GM18526 (cell line): ENCODE results near the gene THOP1.

ENCODE experiments used
- POLR2A ChIP-seq: IDR thresholded peaks from 3 replicates; pipeline ENCODE4 v1.6.1; 2011; ENCODE audit not compliant: insufficient read length; ENCODE audit errors: extremely low read depth

THOP1 gene

GRCh38 chr19:2758601-2759313 lies 26.5 kb upstream of the THOP1 start:
- no peak for TF ChIP-seq POLR2A

DNA sequence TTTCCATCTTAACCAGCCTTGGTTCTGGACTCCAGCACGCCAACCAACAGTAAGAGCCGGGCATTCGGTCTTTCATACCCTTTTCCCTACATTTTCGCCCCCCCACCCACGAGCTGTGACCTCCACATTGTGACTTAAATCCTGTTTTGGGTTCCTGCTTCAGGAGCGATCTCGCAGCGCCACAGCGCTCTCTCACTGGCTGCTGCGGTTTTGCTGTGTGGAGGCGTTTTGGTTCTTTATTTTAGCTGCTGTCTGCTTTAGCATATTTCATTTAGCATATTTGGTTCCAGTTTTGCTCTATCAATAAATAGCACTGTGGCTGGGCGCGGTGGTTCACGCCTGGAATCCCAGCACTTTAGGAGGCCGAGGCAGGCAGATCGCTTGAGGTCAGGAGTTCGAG lies 25.9 kb upstream of the THOP1 start:
- no peak for TF ChIP-seq POLR2A

DNA sequence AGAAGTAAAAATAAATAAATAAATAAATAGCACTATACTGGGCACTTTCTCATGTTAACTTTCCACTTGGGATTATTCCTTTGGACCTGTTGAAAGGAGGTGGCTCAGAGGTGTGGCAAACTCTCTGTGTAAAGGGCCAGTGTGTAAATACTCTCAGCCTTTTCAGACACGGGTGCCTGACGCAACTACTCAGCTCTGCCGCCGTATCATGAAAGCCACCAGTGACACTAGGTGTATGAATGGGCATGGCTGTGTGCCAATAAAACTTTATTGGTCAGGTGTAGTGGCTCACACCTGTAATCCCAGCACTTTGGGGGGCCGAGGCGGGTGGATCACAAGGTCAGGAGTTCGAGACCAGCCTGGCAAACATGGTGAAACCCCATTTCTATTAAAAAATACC lies 25.3 kb upstream of the THOP1 start:
- TF ChIP-seq POLR2A = no peak

DNA sequence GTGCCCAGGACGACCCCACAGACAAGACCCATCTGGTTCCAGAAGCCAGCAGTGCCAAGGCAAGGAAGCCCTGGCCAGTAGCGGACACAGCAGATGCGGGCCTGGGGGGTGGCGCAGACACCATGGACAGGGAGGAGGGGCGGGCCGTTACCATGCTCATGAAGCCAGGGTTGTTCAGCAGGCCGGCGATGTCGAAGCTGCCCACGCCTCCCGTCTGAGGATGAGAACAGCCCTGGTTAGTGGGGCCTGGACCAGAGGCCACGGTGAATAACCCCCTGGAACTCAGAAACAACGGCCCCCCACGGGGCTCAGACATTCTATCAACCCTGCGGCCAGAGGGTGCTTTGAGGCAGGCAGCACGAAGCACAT lies 24.0 kb upstream of the THOP1 start:
- TF ChIP-seq POLR2A = no peak

- no peak for TF ChIP-seq POLR2A
Measured at GRCh38 chr19:2761876-2762782, 23.2 kb upstream of the THOP1 start.

DNA sequence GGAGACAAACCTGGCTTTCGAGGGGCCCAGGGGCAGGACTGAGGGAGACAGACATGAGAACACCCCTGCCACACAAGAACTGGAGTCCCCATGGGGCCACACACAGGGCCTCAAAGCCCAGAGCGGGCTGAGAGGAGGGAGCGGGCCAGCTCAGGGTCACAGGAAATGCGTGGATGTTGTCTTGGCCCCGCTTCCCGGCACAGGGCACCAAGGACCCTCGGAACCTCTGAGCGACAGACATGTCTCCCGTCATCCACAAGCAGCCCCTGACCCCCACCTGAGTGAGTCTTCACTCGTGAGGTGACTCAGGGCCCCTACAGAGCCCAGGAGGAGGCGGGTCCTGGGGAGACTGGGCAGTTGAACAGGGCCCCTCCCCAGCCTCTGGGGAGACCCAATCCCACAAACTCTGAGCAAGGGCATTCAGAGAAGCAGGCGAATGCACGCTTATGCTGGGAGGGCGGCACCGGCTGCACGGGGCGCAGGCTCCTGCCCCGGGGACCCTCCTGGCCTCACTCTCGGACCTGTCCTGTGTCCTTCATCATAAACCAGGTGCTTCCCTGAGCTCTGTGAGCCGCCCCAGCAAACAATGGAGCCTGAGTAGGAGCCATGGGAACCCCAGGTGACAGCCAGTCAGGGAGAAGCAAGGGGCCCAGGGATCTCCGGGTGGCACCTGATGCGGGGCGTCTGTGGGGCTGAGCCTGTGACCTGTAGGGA lies 22.4 kb upstream of the THOP1 start:
- TF ChIP-seq POLR2A = no peak

- TF ChIP-seq POLR2A = no peak
Measured at GRCh38 chr19:2763687-2764086, 21.6 kb upstream of the THOP1 start.

DNA sequence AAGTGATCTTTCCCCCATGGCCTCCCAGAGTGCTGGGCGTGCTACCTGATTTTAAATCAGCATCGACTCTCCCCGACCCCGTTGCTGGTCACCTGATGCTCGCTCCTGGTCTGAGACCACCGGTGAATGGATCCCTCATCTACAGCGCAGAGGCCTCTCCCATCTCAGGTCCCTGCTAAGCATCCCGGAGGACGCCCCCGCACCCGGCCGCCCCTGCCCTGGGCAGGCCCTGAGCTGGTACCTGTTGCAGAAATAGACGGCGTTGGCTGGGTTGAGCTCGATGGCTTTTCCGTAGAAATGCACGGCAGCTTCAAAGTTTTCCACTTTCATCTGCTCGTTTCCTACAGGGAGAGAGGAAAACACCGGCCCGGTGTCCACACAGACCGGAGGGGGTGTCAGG lies 20.4 kb upstream of the THOP1 start:
- TF ChIP-seq POLR2A = no peak

DNA sequence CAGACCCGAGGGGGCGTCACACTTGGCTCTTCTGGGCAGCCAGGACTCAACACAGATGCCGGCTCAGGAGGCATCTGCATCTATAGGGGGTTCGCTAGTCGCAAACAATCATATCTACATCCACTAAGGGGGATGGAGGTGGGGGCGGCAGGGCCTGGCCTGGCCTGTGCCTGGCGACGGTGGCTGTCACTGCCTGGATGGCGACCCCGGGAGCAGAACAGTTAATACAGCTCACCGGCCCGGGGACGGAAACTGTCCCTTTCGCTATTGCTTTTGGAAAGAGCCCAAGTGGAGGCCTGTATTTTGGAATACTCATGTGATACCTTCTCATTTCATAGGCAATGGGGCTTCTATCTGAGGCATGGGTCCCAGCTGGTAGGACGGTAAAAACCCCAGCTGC lies 19.9 kb upstream of the THOP1 start:
- no peak for TF ChIP-seq POLR2A

GRCh38 chr19:2766594-2767372 lies 18.5 kb upstream of the THOP1 start:
- no peak for TF ChIP-seq POLR2A

DNA sequence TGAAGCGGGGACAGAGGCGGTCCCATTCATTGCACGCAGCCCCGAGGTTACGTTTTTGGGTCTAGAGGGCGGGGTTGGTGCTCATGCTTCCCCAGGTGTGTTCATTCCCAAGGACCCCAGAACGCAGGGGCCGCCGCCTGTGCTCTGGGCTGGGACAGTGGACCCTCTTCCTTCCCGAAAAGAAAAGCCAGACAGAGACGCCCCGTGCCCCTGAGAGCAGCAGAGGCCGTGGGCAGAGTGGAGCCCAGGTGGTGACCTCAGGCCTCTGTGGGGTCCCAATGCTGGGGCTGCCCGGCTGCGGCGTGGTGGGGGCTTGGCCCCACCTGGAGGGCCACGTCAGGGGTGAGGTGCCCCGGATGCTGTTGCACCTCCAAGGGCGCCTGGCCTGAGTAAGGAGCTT lies 17.6 kb upstream of the THOP1 start:
- TF ChIP-seq POLR2A = no peak

DNA sequence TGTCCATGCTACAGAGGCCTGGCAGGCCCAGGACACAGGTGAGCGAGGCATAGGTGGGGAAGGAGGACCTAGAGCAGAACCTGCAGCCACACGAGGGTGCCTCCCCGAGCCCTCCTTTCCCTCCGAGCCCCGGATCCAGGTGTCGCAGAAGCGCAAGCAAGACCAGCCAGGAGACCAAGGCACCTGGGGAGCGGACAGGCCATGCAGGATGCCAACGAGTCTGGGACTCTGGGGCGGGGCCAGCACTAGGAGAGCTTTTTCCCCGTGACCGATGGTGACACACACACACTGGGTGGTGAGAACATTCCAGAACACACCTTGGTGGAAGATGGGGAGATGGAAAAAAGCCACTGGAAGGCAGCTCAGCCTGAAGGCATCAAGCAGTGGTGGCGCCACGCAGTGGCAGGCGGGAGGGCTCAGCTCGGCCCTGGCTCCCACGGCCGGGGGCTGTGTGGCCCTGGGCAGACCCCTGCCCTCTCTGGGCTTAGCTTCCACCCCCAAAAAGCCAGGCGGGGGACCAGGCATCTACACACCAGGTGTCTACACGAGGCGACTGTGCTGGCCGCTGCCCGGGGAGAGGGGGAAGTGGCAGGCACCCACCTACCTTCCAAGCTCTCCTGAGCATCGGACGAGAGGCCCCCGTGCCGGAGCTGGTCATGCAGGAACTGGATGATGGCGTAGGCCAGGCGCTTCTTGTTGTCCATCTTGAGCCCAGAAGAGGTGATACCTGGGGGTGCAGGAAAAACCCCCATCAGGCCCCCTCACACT lies 16.8 kb upstream of the THOP1 start:
- TF ChIP-seq POLR2A = no peak

DNA sequence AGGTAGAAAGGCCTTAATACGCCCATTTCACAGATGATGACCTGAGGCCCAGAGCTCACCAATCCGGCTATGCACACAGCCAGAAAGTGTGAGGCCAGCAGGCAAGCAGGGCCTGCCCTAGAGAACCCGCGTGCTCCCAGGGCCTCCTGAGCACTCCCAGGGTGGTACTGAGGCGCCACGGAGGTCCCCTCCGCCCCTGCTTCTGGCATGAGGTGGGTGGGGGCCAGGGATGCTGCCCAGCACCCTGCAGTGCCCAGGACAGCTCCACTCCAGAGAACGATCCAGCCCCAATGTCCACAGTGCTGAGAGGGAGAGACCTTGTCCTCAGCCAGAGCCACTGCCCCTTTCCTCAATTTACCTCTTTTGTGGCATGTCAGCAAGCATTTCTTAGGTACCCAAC lies 16.1 kb upstream of the THOP1 start:
- no peak for TF ChIP-seq POLR2A
